ACHN (cell line): ENCODE data around the gene MND1.
"Not testable (repeated sequence)": the region's sequence is repeated elsewhere in the genome, so short reads cannot be mapped to it uniquely, and the experiment has no call there.

Experiments
- DNase-seq: peaks from one replicate; pipeline ENCODE4 v3.0.0-alpha.2; 2015
- in situ Hi-C: cut with HindIII; loops from 2 replicates; pipeline ENCODE4 v1.10.0; 2017; ENCODE audit warnings: low sequenced_read_pairs, low pct_ligation_motif_present, low pct_unique_long_range_greater_than_20kb

The MND1 gene

GRCh38 chr4:153461549-153461948, 117.1 kb downstream of the MND1 start:
- DNase-seq, in situ Hi-C loops: not testable (repeated sequence)

GRCh38 chr4:153464068-153464467, 119.6 kb downstream of the MND1 start:
- in situ Hi-C loops = no loop called here
- peak; percentile 62 for DNase-seq
